Esophagus (tissue), 2 donors: Measurements from ENCODE around the gene MRC2. TPM values are rescaled to one million over a fixed set of nuclear protein-coding genes. Genes with fewer than 3 reads are reported as not detected.

Experiments
- H3K27ac ChIP-seq, 2 donors: one replicate each; pipeline ENCODE4 v1.5.1; 2013; ENCODE audit warnings: low read depth in 2 of 2, mild to moderate bottlenecking in 2 of 2, inconsistent platforms in 1 of 2, low read length in 1 of 2, moderate library complexity in 1 of 2
- H3K27me3 ChIP-seq, 2 donors: one replicate each; pipeline ENCODE4 v1.6.1; 2013; ENCODE audit warnings: low read length in 2 of 2, control low read depth in 1 of 2, mild to moderate bottlenecking in 1 of 2; ENCODE audit not compliant: insufficient read depth in 2 of 2, control insufficient read depth in 1 of 2
- H3K36me3 ChIP-seq, 2 donors: one replicate each; pipeline ENCODE4 v1.6.1; 2013; ENCODE audit warnings: low read length in 1 of 2; ENCODE audit not compliant: control insufficient read depth in 2 of 2, insufficient read depth in 2 of 2
- H3K4me1 ChIP-seq, 2 donors: one replicate each; pipeline ENCODE4 v1.6.1; 2013; ENCODE audit warnings: low read length in 1 of 2; ENCODE audit not compliant: control insufficient read depth in 2 of 2, insufficient read depth in 2 of 2
- H3K4me3 ChIP-seq, 2 donors: one replicate each; pipeline ENCODE4 v1.5.1; 2013; ENCODE audit warnings: low read length in 2 of 2, mild to moderate bottlenecking in 2 of 2, low read depth in 1 of 2, moderate library complexity in 1 of 2
- H3K9me3 ChIP-seq, 2 donors: one replicate each; pipeline ENCODE4 v1.6.1; 2013; ENCODE audit warnings: mild to moderate bottlenecking in 2 of 2, low read depth in 1 of 2, low read length in 1 of 2, moderate library complexity in 1 of 2; ENCODE audit not compliant: control insufficient read depth in 2 of 2, insufficient read depth in 1 of 2
- WGBS, 2 donors: extraction: QIAGEN DNeasy Blood & Tissue Kit; methylation state at CpG; one replicate each; pipeline ENCODE4 v1.1.7; 2013; 5-methylcytosine and 5-hydroxymethylcytosine counted together
- polyA plus RNA-seq, 2 donors: library from polyadenylated mRNA; stranded (reverse); fragments of 200-250 nt; gene quantifications; one replicate each; pipeline ENCODE4 v1.2.3, GENCODE V29; 2013
- donor health status: healthy with polysubstance abuse.
- donor health status: Bipolar disorder and iron deficiency.

The MRC2 gene
- polyA plus RNA-seq, 2 donors = 24.6 to 54.6 TPM

- Histone ChIP-seq H3K9me3 (no peaks in the 10 kb centered on the region), H3K4me3 (no peak overlapping the region), H3K27ac (no peak overlapping the region), H3K36me3 (no peaks in the 10 kb centered on the region), H3K4me1 (peaks cover 4 to 12% of the 10 kb centered on the region in 2 donors), H3K27me3 (no peaks in the 10 kb centered on the region)
- WGBS, 2 donors = 88 to 94% methylated on average over 7 of the region's 7 CpGs
These were observed 22.1 kb downstream of the MRC2 start for GRCh38 chr17:62649570-62649969.

GRCh38 chr17:62650587-62650986 lies 23.1 kb downstream of the MRC2 start:
- no peaks in the 10 kb centered on the region for H3K27me3 ChIP-seq
- H3K4me3 ChIP-seq = no peak overlapping the region
- H3K4me1 ChIP-seq = peaks cover 4 to 12% of the 10 kb centered on the region in 2 donors
- no peak overlapping the region for H3K27ac ChIP-seq
- WGBS, 2 donors = 90 to 93% methylated on average over 6 of the region's 6 CpGs
- H3K9me3 ChIP-seq = no peaks in the 10 kb centered on the region
- H3K36me3 ChIP-seq = no peaks in the 10 kb centered on the region

GRCh38 chr17:62652251-62653001 lies 25.0 kb downstream of the MRC2 start:
- no peaks in the 10 kb centered on the region for H3K36me3 ChIP-seq
- 2 to 3% methylated on average over 55 to 57 of the region's 57 CpGs for WGBS, 2 donors
- peak overlapping the region; percentile 49 to 56 for H3K4me3 ChIP-seq
- H3K27me3 ChIP-seq = no peaks in the 10 kb centered on the region
- peaks cover 4 to 12% of the 10 kb centered on the region in 2 donors for H3K4me1 ChIP-seq
- peak overlapping the region; percentile 60 to 73 for H3K27ac ChIP-seq
- no peaks in the 10 kb centered on the region for H3K9me3 ChIP-seq

DNA sequence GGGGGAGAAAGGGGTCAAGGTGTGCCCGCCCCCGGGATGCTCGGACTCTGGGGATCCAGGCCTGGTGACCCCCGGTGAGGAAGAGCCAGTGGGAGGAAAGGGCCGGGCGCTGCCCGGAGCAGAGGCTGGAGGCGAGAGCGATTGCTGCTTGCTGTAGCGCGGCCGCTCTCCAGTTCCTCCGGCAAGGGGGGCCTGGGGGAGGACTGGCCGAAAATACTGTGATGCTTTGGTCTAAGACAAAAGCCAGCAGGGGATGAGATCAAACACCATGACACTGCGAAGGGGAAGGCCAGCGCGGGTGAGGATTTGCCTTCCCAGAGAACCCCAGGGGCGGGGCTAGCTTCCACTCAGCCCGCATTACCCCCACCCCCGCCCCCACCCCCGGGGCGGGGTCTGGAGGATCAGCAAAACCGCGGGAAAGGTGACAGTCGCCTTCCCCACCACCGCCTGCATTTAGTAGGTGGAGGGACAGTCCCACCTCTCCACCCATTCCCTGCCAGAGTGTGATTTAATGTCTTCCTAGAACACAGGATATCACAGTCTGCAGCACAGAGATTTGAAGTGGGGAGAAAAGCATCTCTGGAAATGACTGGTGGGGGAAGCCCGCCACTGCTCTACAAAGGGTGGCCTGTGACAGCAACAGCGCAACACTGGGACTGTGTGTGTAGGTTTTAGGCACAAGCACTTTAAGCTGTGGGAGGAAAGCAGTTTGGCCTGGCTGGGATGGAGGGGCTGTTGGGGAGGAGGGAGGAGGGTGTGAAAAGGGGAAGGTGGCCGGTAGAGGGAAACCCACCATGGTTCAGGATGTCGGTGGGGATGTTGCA lies 25.7 kb downstream of the MRC2 start:
- 4 to 5% methylated on average over 30 of the region's 30 CpGs for WGBS, 2 donors
- H3K27ac ChIP-seq = peak overlapping the region; percentile 60 to 73
- H3K9me3 ChIP-seq = no peaks in the 10 kb centered on the region
- peak overlapping the region; percentile 49 to 56 for H3K4me3 ChIP-seq
- H3K4me1 ChIP-seq = peaks cover 4 to 12% of the 10 kb centered on the region in 2 donors
- no peaks in the 10 kb centered on the region for H3K27me3 ChIP-seq
- H3K36me3 ChIP-seq = no peaks in the 10 kb centered on the region

- H3K9me3 ChIP-seq = no peaks in the 10 kb centered on the region
- H3K27me3 ChIP-seq = no peaks in the 10 kb centered on the region
- 49 to 57% methylated on average over 19 of the region's 19 CpGs for WGBS, 2 donors
- no peak overlapping the region for H3K4me3 ChIP-seq
- no peaks in the 10 kb centered on the region for H3K36me3 ChIP-seq
- peak overlapping the region; percentile 60 to 73 for H3K27ac ChIP-seq
- peaks cover 4 to 12% of the 10 kb centered on the region in 2 donors for H3K4me1 ChIP-seq
These were observed 26.6 kb downstream of the MRC2 start for GRCh38 chr17:62653826-62654761.

GRCh38 chr17:62655656-62656055 lies 28.2 kb downstream of the MRC2 start:
- 85 to 87% methylated on average over 6 of the region's 6 CpGs for WGBS, 2 donors
- no peaks in the 10 kb centered on the region for H3K36me3 ChIP-seq
- no peaks in the 10 kb centered on the region for H3K27me3 ChIP-seq
- no peak overlapping the region for H3K27ac ChIP-seq
- no peak overlapping the region for H3K4me3 ChIP-seq
- H3K9me3 ChIP-seq = no peaks in the 10 kb centered on the region
- peaks cover 4 to 12% of the 10 kb centered on the region in 2 donors for H3K4me1 ChIP-seq

- Histone ChIP-seq H3K4me3 (no peak overlapping the region), H3K27me3 (no peaks in the 10 kb centered on the region), H3K4me1 (peaks cover 4 to 12% of the 10 kb centered on the region in 2 donors), H3K9me3 (no peaks in the 10 kb centered on the region), H3K36me3 (no peaks in the 10 kb centered on the region), H3K27ac (no peak overlapping the region)
- WGBS, 2 donors = 56 to 67% methylated on average over 1 of the region's 1 CpG
These were observed 29.0 kb downstream of the MRC2 start for GRCh38 chr17:62656446-62656845.

GRCh38 chr17:62657145-62657665 lies 29.7 kb downstream of the MRC2 start:
- Histone ChIP-seq H3K4me1 (peaks cover 4 to 11% of the 10 kb centered on the region in 2 donors), H3K9me3 (no peaks in the 10 kb centered on the region), H3K36me3 (no peaks in the 10 kb centered on the region), H3K27ac (no peak overlapping the region), H3K4me3 (no peak overlapping the region), H3K27me3 (no peaks in the 10 kb centered on the region)
- WGBS, 2 donors = 94% methylated on average over 3 of the region's 3 CpGs

- Histone ChIP-seq H3K4me3 (no peak overlapping the region), H3K36me3 (no peaks in the 10 kb centered on the region), H3K27ac (no peak overlapping the region), H3K4me1 (peaks cover 4 to 9% of the 10 kb centered on the region in 2 donors), H3K9me3 (no peaks in the 10 kb centered on the region), H3K27me3 (no peaks in the 10 kb centered on the region)
- 78 to 84% methylated on average over 9 of the region's 9 CpGs for WGBS, 2 donors
These were observed 30.2 kb downstream of the MRC2 start for GRCh38 chr17:62657690-62658089.
